Activated T-helper 17 cell treated with anti-CD3 and anti-CD28 coated beads, Interleukin-2, amount 50 U/mL, for 72 hours (primary cell): ENCODE measurements around the gene RHOH. TPM values are rescaled to one million over a fixed set of nuclear protein-coding genes. Genes with fewer than 3 reads are reported as not detected.
"Not testable (repeated sequence)": the region's sequence is repeated elsewhere in the genome, so short reads cannot be mapped to it uniquely, and the experiment has no call there.

ENCODE experiments used
- ATAC-seq: fragments of 150-1000 bp; cut with Tn5 transposase; replicated peaks from 2 replicates; pipeline ENCODE4 v1.10.0; 2021; ENCODE audit warnings: mild to moderate bottlenecking, moderate library complexity
- H3K27ac Mint-ChIP-seq: one replicate; pipeline ENCODE4 v1.8.0; 2022; ENCODE audit warnings: mixed read lengths
- H3K27me3 Mint-ChIP-seq: one replicate; pipeline ENCODE4 v1.8.0; 2022; ENCODE audit warnings: mixed read lengths
- H3K36me3 Mint-ChIP-seq: one replicate; pipeline ENCODE4 v1.8.0; 2022; ENCODE audit warnings: low read depth, mild to moderate bottlenecking, mixed read lengths
- H3K4me1 Mint-ChIP-seq: one replicate; pipeline ENCODE4 v1.8.0; 2022; ENCODE audit warnings: mixed read lengths
- H3K4me3 Mint-ChIP-seq: one replicate; pipeline ENCODE4 v1.8.0; 2022; ENCODE audit warnings: mild to moderate bottlenecking, mixed read lengths
- H3K9me3 Mint-ChIP-seq: one replicate; pipeline ENCODE4 v1.8.0; 2022; ENCODE audit warnings: mixed read lengths
- total RNA-seq, 2 donors: library from RNA; stranded (reverse); gene quantifications; one replicate each; pipeline ENCODE4 v1.2.3, GENCODE V29; 2022

RHOH gene, protein sequence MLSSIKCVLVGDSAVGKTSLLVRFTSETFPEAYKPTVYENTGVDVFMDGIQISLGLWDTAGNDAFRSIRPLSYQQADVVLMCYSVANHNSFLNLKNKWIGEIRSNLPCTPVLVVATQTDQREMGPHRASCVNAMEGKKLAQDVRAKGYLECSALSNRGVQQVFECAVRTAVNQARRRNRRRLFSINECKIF
- 100 to 1,000 TPM; 107 to 117 TPM for total RNA-seq

DNA sequence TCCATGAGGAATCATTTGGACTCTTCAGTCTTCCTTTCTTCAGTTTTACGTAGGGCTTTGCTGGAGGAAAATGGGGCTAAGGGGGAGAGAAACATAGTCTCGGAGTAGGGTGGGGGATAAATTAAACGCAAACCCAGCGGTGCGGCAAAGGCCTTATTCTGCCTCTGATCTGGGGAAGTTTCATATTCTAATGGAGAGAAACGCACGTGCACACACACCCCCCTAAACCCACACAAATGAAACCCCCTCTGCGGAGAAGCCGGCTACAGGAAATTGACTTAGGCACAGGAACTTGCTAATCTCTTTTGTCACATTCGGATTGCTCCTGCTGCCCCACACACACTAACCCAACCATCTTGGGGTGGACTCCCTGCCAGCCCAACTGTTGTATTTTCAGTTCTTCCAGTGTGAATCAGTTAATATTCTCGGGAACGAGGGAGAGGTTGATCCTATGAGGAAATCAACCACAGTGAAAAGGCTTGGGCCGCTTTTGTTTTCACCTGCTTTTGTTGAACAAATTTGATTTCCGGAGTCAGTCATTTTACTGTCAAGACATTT is at the start of gene RHOH:
Gene RHOH, plus strand, starts transcription at position 308 of the 558 bp plus-strand sequence. CDS start 46,356 bp downstream, outside the sequence.
- ATAC-seq: peak; percentile 10
- H3K27ac Mint-ChIP-seq: peak within 1 kb of the TSS; percentile 100
- peaks cover 53% of the 10 kb centered on the region for H3K36me3 Mint-ChIP-seq
- H3K4me1 Mint-ChIP-seq: peaks cover 21% of the 10 kb centered on the region
- H3K9me3 Mint-ChIP-seq: no peaks in the 10 kb centered on the region
- H3K27me3 Mint-ChIP-seq: no peaks in the 10 kb centered on the region
- peak within 1 kb of the TSS; percentile 99 for H3K4me3 Mint-ChIP-seq

DNA sequence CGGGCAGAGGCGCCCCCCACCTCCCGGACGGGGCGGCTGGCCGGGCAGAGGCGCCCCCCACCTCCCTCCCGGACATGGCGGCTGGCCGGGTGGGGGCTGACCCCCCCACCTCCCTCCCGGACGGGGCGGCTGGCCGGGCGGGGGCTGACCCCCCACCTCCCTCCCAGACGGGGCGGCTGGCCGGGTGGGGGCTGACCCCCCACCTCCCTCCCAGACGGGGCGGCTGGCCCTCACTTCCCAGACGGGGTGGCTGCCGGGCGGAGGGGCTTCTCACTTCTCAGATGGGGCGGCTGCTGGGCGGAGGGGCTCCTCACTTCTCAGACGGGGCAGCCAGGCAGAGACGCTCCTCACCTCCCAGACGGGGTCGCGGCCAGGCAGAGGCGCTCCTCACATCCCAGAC is 49.3 kb upstream of the RHOH start:
- not testable (repeated sequence) for ATAC-seq, H3K27ac Mint-ChIP-seq, H3K9me3 Mint-ChIP-seq, H3K27me3 Mint-ChIP-seq, H3K4me3 Mint-ChIP-seq
- Mint-ChIP-seq H3K36me3 (peaks cover 50% of the 10 kb centered on the region), H3K4me1 (peaks cover 12% of the 10 kb centered on the region)

DNA sequence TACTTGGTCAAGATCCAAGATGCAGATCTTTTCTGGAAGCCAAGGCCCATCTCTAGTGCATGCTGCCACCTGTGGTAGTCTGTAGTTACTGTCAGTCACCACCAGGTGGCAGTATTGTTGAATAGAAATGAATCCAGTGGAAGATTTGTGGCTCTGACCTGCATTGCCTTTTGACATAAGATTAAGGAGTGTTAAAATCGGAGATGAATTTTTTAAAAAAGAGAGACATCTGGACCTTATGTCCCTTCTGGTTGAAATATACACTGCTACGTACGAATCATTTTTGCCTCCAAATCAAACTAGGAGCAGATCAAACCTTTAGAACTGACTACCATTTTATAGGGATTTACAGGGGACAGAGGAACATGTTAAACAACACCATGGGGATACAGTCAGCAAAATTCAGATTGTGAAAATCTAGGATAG is 46.9 kb upstream of the RHOH start:
- Mint-ChIP-seq H3K4me1 (peaks cover 12% of the 10 kb centered on the region), H3K36me3 (peaks cover 33% of the 10 kb centered on the region), H3K9me3 (peaks cover 7% of the 10 kb centered on the region), H3K27ac (peak overlapping the region; percentile 24), H3K27me3 (no peaks in the 10 kb centered on the region), H3K4me3 (peak overlapping the region; percentile 2)
- ATAC-seq: peak; percentile 85

DNA sequence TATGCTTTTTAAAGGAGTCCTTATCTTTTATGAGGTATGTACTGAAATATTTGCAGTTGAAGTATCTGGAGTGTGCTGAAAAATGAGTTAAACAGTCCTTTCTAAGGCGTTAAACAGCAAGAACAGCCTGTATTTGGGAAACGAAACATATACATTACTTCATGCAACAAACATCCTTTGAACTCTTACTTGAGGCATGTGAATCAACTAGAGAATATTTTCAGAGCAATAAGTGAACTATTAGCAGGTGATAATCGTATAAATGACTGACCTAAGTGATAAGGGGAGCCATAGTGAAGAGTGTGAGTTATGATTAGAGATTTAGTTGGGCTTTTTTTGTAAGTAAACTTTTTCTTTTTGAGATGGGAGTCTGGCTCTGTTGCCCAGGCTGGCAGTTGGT is 45.9 kb upstream of the RHOH start:
- Mint-ChIP-seq H3K4me3 (no peak overlapping the region), H3K27me3 (no peaks in the 10 kb centered on the region), H3K9me3 (peaks cover 7% of the 10 kb centered on the region), H3K4me1 (peaks cover 12% of the 10 kb centered on the region), H3K36me3 (peaks cover 29% of the 10 kb centered on the region), H3K27ac (no peak overlapping the region)
- no peak for ATAC-seq

DNA sequence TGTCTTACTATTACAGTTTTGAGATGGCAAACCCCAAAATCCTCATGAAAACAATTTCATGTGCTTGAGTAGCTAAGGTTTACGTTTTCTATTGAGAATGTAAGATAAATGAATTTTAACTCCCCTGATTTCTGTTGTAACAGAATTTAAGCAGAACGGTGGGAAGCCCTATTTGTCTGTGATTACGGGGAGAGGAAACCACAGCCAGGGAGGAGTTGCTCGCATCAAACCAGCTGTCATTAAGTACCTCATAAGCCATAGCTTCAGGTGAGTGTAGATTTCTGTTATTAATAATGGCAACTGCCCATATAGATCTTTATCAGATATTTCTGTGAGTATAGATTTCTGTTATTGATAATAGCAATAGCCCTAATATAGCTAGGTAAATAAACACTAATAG is 44.2 kb upstream of the RHOH start:
- Mint-ChIP-seq H3K27ac (peak overlapping the region; percentile 15), H3K27me3 (no peaks in the 10 kb centered on the region), H3K4me1 (peaks cover 12% of the 10 kb centered on the region), H3K9me3 (peaks cover 7% of the 10 kb centered on the region), H3K4me3 (peak overlapping the region; percentile 33), H3K36me3 (peaks cover 23% of the 10 kb centered on the region)
- no peak for ATAC-seq

DNA sequence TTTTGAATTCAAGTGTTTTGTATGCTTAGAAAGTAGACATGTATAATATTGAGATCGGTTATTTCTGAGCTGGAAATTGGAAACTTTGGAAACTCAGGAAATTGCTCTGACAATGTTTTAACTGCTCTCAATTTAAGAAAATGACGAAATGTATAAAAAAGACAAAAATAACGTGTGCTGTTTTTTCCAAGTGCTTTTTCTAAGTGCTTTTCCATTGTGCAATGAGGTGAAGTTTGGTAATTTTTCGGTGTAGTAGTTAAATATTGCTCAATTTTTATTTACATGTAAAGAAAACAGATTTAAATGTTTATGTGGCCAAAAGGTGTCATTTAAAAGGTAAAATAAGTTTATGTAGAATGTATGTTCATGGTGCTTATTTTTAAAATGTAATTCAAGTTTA is 39.4 kb upstream of the RHOH start:
- H3K4me3 Mint-ChIP-seq: no peak overlapping the region
- peaks cover 18% of the 10 kb centered on the region for H3K36me3 Mint-ChIP-seq
- H3K4me1 Mint-ChIP-seq: no peaks in the 10 kb centered on the region
- H3K27me3 Mint-ChIP-seq: no peaks in the 10 kb centered on the region
- H3K9me3 Mint-ChIP-seq: no peaks in the 10 kb centered on the region
- ATAC-seq: no peak
- no peak overlapping the region for H3K27ac Mint-ChIP-seq

DNA sequence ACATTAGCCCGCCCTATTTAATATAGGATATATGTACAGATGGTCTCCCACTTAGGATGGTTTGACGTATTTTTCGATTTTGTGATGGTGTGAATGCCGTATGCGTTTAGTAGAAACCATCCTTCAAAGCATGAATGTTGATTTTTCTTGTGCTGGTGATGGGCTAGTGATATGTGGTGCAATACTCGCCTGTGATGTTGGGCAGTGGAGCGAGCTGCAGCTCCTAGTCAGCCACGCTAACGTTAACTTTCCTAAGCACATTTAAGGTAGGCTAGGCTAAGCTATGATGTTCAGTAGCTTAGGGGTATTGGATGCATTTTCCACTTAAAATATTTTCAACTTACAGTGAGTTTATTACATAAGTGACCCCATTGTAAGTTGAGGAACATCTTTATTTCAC is 36.6 kb upstream of the RHOH start:
- Mint-ChIP-seq H3K27me3 (no peaks in the 10 kb centered on the region), H3K27ac (no peak overlapping the region), H3K4me3 (no peak overlapping the region), H3K36me3 (peaks cover 12% of the 10 kb centered on the region), H3K4me1 (no peaks in the 10 kb centered on the region), H3K9me3 (no peaks in the 10 kb centered on the region)
- no peak for ATAC-seq

DNA sequence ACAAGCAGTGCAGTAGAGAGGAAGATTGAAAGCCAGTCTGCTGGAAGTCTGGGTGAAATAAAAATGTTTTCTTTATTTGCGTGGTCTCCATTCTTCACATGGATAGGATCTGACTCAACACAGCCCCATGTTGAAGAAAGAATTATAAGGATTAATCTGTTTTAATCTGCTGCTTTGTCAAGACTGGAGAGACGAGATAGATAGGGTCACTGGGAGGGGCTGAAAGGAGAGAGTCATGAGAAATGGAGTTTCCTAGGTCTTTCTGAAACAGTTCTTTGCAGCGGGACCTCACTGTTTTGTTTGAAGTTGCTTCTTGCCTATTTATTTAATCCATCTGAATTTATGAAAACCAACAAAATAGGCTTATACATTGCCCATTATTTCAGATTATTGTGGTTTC is 32.4 kb upstream of the RHOH start:
- H3K36me3 Mint-ChIP-seq: peaks cover 22% of the 10 kb centered on the region
- H3K4me3 Mint-ChIP-seq: no peak overlapping the region
- H3K4me1 Mint-ChIP-seq: no peaks in the 10 kb centered on the region
- peaks cover 3% of the 10 kb centered on the region for H3K9me3 Mint-ChIP-seq
- no peak for ATAC-seq
- H3K27me3 Mint-ChIP-seq: no peaks in the 10 kb centered on the region
- no peak overlapping the region for H3K27ac Mint-ChIP-seq

DNA sequence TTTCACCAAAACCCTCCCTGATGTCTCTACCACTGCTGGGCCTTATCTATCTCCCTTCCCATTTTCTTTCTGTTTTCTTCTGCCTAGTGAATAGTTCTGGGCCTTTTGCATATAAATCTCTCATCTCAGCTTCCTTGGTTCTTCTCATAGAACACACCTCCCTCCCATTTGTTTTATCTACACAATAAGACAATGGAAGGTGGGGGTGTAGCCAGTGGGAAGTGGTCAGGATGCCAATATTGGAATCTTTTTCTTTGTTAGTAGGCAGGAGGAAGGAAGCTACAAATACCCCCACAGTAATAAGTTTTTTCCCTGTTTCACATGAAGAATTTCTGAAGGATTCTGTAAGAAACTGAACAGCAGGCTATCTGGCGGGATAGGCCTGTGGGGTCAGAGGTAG is 30.9 kb upstream of the RHOH start:
- ATAC-seq: no peak
- Mint-ChIP-seq H3K36me3 (peaks cover 15% of the 10 kb centered on the region), H3K9me3 (peaks cover 3% of the 10 kb centered on the region), H3K4me3 (no peak overlapping the region), H3K27ac (no peak overlapping the region), H3K27me3 (no peaks in the 10 kb centered on the region), H3K4me1 (no peaks in the 10 kb centered on the region)

DNA sequence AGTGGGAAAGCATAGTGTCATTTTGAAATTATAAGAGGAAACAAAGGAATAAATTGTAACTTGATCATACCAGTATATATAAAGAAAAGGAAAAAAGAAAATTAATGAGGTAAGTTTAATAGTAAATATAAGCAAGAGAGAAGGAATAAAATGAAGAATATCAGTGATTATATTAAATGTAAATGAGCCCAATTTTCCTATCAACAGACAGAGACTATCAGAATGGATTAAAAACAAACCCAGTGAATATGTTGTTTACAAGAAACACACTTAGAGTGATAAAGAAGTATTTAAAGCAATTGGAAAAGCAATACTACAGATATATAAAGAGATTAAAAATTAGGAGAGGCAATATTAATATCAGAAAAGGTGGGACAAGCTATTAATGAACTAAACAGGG is 28.8 kb upstream of the RHOH start:
- H3K27ac Mint-ChIP-seq: no peak overlapping the region
- ATAC-seq: no peak
- peaks cover 3% of the 10 kb centered on the region for H3K9me3 Mint-ChIP-seq
- H3K4me3 Mint-ChIP-seq: no peak overlapping the region
- peaks cover 3% of the 10 kb centered on the region for H3K4me1 Mint-ChIP-seq
- peaks cover 10% of the 10 kb centered on the region for H3K36me3 Mint-ChIP-seq
- H3K27me3 Mint-ChIP-seq: no peaks in the 10 kb centered on the region

DNA sequence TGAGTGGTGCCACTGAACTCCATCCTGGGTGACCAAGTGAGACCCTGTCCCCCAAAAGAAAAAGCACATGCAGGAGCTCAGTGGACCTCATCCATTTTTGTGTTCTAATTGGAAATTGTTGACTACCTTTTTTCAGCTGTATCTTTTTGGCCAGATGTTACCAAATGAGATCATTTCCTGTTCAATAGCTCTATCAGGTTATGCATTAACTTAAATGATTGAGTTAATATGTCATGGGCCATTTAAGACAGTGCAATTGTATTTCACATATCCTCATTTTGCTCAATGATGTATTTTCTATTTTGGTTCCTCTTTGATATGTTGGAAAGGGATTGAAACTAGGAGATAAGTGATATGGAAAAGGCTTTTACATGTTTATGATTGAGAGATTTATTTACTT is 26.2 kb upstream of the RHOH start:
- Mint-ChIP-seq H3K27ac (no peak overlapping the region), H3K4me1 (peaks cover 9% of the 10 kb centered on the region), H3K9me3 (peaks cover 3% of the 10 kb centered on the region), H3K4me3 (no peak overlapping the region), H3K36me3 (peaks cover 10% of the 10 kb centered on the region), H3K27me3 (no peaks in the 10 kb centered on the region)
- ATAC-seq: no peak

DNA sequence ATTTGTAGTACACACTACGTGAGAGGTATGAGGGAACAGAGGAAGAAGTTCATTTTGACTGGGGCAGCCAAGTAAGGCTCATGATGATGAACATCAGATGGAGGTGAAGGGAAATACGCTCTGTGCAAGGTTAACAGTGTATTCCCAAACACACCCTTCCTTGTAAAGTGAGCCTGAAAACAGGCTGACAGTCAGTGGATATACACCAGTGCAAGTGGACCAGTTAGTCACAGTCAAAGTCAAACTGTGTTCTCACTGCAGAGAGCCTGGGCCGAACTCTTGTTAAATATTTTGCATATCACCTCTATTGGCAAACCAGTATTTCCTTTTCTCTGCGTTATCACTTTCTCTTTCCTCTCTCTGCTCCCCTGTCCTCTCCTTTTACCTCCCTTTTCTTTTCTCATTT is 23.4 kb upstream of the RHOH start:
- Mint-ChIP-seq H3K36me3 (no peaks in the 10 kb centered on the region), H3K27me3 (no peaks in the 10 kb centered on the region), H3K27ac (peak overlapping the region; percentile 12), H3K4me3 (peak overlapping the region; percentile 10), H3K9me3 (no peaks in the 10 kb centered on the region), H3K4me1 (peaks cover 9% of the 10 kb centered on the region)
- ATAC-seq: peak; percentile 60

DNA sequence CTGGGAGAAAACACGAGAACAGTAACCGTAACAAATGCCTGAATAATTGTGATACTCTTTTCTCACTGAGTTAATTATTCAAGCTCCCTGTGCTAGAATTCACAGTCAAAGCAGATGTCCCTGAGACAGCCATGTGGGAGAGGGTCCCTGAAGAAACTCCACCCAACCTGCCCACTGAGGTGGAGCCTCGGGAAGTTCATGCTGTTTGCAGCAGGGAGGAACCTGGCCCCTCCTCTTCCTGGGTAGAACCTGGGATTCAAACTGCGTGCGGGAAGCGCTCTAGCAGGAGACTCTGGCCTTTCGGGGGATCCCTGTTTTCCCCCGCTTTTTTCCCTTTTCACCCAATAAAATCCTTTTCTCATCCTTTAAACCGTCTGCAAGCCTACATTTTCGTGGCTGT is 20.2 kb upstream of the RHOH start:
- ATAC-seq: no peak
- H3K4me1 Mint-ChIP-seq: peaks cover 14% of the 10 kb centered on the region
- H3K27me3 Mint-ChIP-seq: no peaks in the 10 kb centered on the region
- peaks cover 4% of the 10 kb centered on the region for H3K9me3 Mint-ChIP-seq
- H3K36me3 Mint-ChIP-seq: no peaks in the 10 kb centered on the region
- no peak overlapping the region for H3K4me3 Mint-ChIP-seq
- no peak overlapping the region for H3K27ac Mint-ChIP-seq

DNA sequence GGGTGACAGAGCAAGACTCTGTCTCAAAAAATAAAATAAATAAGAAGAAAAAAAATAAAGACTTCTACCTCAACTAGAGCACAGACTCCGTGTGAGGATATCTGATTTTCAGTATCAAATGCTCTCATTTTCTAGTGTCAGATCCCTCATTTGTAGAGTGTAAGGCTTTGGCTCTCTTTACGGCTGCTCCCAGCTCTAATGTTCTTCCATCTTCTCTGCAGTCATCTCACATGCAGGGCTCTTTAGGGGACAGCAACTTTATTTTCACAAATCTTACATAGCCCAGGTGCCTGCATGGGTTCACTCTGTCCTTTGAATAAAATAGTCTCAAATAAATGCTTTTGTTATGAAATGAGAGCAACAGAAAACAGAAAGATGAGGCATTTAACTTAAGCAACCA is 19.2 kb upstream of the RHOH start:
- Mint-ChIP-seq H3K36me3 (no peaks in the 10 kb centered on the region), H3K27me3 (no peaks in the 10 kb centered on the region), H3K9me3 (peaks cover 4% of the 10 kb centered on the region), H3K27ac (no peak overlapping the region), H3K4me1 (peaks cover 14% of the 10 kb centered on the region), H3K4me3 (no peak overlapping the region)
- no peak for ATAC-seq

DNA sequence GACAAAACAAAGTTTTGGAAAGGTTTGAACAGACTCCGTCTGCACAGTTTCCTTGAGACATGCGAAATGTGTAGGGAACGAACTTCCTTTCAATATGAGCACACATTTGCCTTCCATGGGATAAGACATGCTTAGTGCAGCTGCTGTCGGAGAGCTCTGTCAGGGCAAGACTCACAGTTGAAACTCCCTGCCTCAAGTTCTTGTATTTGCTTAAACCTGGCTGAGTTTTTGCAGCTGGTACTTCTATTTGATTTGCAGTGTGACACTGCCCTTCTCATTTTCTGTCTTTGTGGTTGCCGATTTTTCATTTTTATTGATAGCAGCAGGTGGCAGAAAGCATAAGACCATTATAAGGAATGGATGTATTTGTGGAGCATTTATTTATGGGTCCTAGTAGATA is 18.2 kb upstream of the RHOH start:
- no peaks in the 10 kb centered on the region for H3K36me3 Mint-ChIP-seq
- H3K9me3 Mint-ChIP-seq: peaks cover 4% of the 10 kb centered on the region
- H3K27ac Mint-ChIP-seq: no peak overlapping the region
- no peak for ATAC-seq
- no peak overlapping the region for H3K4me3 Mint-ChIP-seq
- H3K27me3 Mint-ChIP-seq: no peaks in the 10 kb centered on the region
- H3K4me1 Mint-ChIP-seq: peaks cover 7% of the 10 kb centered on the region
